Subcutaneous adipose tissue (tissue), 4 donors: ENCODE results near the gene SLC35D2. TPM values are rescaled to one million over a fixed set of nuclear protein-coding genes. Genes with fewer than 3 reads are reported as not detected.

Source experiments
- total RNA-seq, 4 donors: library from RNA; depleted of rRNA; stranded (reverse); fragments of >200 nt; gene quantifications; one replicate each; pipeline ENCODE4 v1.1.0, GENCODE V29; 2016
- TF ChIP-seq, protein P1 (sequence below): fragments of 450-650 bp; IDR thresholded peaks from one replicate; pipeline ENCODE4 v1.5.1; 2016; ENCODE audit warnings: low read depth, mild to moderate bottlenecking, control low read depth, antibody characterized with exemption, moderate library complexity

Gene SLC35D2
- total RNA-seq, 4 donors from 2014 or later = 15.9 to 22.9 (median 17.6) TPM

DNA sequence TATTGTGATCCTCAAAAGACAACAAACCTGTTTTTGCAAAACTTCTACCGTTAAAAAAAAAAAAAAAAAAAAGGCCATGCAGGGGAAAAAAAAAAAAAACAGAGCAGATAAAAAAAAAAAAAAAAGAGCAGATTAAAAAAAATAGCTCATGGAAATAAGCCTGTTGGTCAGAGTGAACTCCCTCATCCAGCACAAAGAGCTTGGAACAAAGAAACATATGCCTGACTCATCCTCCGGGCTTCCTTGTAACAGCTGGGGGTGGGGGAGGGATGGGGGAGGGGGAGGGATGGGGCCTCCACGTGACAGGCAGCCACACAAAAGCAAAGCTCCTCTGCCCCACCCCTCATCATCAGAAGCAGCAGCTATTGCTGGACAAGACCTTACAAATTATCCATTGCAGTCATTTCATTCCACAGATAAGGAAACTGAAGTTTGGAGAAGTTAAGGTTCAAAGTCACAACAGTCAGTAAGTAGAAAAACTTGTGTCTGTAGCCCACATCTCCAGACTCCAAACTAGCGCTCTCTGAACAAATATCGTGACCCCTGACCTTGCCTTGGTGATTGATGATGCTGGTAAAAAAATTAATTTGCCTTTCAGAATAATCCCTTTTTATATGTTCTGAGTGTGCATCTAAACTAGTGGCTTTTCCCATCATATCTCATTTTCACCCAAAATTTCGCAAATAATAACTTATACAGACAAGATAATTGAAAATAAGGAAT is 38.9 kb downstream of the SLC35D2 start:
- TF ChIP-seq, protein P1, sequence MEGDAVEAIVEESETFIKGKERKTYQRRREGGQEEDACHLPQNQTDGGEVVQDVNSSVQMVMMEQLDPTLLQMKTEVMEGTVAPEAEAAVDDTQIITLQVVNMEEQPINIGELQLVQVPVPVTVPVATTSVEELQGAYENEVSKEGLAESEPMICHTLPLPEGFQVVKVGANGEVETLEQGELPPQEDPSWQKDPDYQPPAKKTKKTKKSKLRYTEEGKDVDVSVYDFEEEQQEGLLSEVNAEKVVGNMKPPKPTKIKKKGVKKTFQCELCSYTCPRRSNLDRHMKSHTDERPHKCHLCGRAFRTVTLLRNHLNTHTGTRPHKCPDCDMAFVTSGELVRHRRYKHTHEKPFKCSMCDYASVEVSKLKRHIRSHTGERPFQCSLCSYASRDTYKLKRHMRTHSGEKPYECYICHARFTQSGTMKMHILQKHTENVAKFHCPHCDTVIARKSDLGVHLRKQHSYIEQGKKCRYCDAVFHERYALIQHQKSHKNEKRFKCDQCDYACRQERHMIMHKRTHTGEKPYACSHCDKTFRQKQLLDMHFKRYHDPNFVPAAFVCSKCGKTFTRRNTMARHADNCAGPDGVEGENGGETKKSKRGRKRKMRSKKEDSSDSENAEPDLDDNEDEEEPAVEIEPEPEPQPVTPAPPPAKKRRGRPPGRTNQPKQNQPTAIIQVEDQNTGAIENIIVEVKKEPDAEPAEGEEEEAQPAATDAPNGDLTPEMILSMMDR = no peak

DNA sequence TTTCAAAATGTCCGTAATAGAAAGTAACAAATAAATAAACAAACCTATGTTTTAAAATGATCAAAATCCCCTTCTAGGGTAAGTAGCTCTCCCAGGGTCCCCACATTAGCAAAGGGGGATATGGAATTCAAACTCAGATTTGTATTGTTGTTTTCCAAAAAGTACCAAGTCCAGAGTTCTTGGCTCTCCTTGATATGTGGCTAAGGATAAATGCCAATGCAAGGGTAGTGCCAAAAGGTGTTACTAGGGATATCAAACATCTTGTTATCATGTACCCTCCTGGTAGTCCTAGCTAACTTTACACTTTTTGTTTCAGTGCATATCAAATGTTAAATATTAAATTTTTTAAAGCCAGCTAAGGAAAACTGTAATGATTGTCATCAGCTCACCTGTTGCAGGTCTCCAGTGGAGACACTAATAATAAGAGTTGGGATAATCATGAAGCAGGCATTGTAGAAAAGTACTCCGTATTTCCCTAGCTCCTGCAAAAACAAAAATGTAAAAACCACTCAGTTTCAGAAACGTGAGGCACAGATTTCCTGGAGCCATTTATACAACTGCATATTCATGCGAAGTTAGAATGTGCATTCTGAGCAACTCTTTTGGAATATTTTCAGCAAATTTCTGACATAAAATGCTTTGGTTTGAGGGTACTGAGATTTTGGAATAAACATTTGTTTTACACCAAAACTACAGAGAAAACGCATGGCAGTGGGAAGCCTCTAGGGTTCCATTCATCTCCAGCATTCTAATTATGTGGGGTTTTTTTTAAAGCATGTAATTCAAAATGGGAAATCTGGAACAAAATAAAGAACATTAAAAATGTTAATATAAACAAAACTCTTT is 39.8 kb downstream of the SLC35D2 start:
- TF ChIP-seq, protein P1 = no peak

DNA sequence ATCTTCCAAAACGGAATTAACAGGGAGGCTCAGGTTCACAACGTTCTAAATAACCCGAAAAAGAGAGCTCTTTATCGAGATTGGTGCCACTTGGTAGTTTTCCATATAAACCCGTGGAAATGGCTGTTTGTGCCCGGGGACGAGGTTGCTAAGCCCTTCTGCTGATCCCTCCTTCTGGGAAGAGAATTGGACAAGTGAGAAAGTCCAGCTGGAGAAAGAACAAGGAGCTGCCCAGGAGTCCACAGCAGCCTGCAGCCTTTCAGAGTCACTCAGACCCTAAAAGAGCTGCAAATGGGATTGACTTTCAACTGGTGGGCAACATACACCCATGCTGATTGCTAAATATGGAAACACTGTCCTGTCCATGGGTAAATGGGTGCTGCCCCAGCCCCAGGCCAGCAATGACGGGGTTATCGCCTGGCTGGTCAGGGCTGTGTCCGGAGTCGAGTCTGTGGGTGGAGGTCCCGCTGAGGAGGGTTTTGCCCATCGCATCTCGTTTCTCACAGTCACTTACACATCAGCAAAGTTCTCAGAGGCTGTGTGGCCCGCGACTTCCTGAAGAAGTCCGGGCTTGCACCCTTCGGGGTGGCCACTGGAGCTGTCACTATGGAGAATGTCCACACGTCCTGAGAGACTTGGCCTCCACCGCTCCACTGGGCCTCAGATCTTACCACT is 40.8 kb downstream of the SLC35D2 start:
- TF ChIP-seq, protein P1 = no peak

DNA sequence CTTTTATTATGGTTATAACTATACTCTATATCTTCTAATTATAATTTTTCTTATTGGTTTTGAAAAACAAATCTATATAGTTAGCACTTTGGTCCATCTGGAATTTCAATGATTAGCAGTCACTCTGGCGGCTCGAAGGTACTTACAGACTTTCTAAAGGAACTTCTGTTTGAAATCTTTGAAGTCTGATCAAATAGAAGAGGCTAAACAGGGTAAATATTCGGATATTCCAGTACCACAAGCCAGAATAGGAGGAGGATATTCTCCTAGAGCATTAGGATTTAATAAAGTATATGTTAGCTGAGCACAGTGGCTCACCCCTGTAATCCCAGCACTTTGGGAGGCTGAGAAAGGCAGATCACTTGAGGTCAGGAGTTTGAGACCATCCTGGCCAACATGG is 42.8 kb downstream of the SLC35D2 start:
- TF ChIP-seq, protein P1 = no peak

DNA sequence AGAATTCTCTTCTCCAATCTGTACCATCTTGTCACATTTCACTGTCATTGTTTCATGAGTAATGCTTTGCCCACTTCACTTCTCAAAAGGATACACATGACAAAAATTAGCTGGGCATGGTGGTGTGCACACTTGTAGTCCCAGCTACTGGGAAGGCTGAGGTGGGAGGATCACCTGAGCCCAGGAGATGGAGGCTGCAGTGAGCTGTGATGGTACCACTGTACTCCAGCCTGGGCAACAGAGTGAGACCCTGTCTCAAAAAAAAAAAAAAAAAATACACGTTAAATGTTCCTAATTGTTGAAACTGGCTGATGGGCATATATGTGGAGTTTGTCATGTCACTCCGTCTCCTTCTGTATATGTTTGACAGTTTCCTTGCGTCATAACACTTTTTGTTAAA is 45.2 kb downstream of the SLC35D2 start:
- TF ChIP-seq, protein P1 = no peak

DNA sequence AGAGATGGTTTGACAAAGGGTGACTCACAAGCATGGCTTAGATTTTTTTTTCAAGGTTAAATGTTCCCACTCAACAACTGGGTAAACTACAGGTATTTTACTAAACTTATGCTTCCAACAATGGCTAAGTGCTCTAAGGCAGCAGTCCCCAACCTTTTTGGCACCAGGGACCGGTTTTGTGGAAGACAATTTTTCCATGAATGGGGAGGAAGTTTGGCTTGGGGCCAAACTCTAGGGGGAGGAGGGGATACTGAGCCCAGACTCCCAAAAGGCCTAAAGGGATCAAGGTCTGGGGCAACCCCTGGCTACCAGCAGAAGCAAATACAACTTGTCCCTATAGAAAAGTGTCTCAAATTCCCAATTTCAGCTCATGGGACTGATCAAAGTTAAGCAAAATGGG is 49.6 kb downstream of the SLC35D2 start:
- TF ChIP-seq, protein P1 = no peak
